HCT116 (cell line): ENCODE data around the gene ZNF318. TPM values are rescaled to one million over a fixed set of nuclear protein-coding genes. Genes with fewer than 3 reads are reported as not detected.

Experiments
- ATAC-seq: fragments of 200-7000 bp; cut with Tn5 transposase; 2 replicates; pipeline ENCODE4 v1.9.1; 2020; ENCODE audit warnings: mild to moderate bottlenecking, moderate library complexity
- BruUV-seq: library from RNA; stranded (reverse); fragments of 400-500 nt; replicated peaks from 2 replicates; lab custom pipeline; 2021; lab: Mats Ljungman, UMichigan
- CTCF ChIA-PET: fragments of 300-600 bp; sonication (Branson Sonifier 250); formaldehyde crosslinking; loops from one replicate; lab custom pipeline; 2021; ENCODE audit warnings: antibody characterized with exemption; lab: Charles Lee
- POLR2A ChIA-PET: fragments of 300-600, 350-600 bp; sonication (Branson Sonifier 250); formaldehyde crosslinking; loops from one replicate; lab custom pipeline; 2021; ENCODE audit warnings: antibody characterized with exemption; lab: Charles Lee
- RAD21 ChIA-PET, 2 experiments: fragments of 300-600 bp; sonication (Branson Sonifier 250); formaldehyde crosslinking; loops; one replicate each; lab custom pipeline; 2023; ENCODE audit warnings: low total read pairs in 2 of 2; ENCODE audit not compliant: uncharacterized antibody in 2 of 2, unreplicated experiment in 2 of 2, low non-redundant PET in 1 of 2; lab: Charles Lee
- DNase-seq: peaks from one replicate; pipeline ENCODE4 v3.0.0-alpha.2; 2010; ENCODE audit warnings: low read depth, low spot score
- H2AFZ ChIP-seq: fragments of 200-600 bp; shearing (Covaris generic), sonication (generic); 2 replicates; pipeline ENCODE4 v1.6.1; 2017; ENCODE audit warnings: low read depth, mixed run types, mixed read lengths, antibody characterized with exemption, low read length; ENCODE audit not compliant: poor library complexity, severe bottlenecking
- H3K27ac ChIP-seq: 2 replicates; pipeline ENCODE4 v1.5.1; 2012; ENCODE audit warnings: low read depth, low read length
- H3K27me3 ChIP-seq: fragments of 200-600 bp; sonication (generic); 2 replicates; pipeline ENCODE4 v1.6.1; 2016; ENCODE audit warnings: mixed run types, low read length, mixed read lengths; ENCODE audit not compliant: insufficient read depth
- H3K36me3 ChIP-seq, 2 experiments: fragments of 200-500 bp in 1 of 2; fragments of 200-600 bp in 1 of 2; sonication (Bioruptor generic) in 1 of 2; sonication (generic) in 1 of 2; 2 replicates each; pipeline versions ENCODE4 v1.5.1 to v1.6.1; 2014 to 2016; ENCODE audit warnings: low read length in 2 of 2, inconsistent platforms in 1 of 2, mixed read lengths in 1 of 2, mixed run types in 1 of 2; ENCODE audit not compliant: insufficient read depth in 2 of 2, control insufficient read depth in 1 of 2
- H3K4me1 ChIP-seq, 2 experiments: fragments of 200-600 bp in 1 of 2; sonication (generic) in 1 of 2; 2 replicates each; pipeline versions ENCODE4 v1.5.1 to v1.6.1; 2012 to 2017; ENCODE audit warnings: low read length in 2 of 2, inconsistent platforms in 1 of 2, mild to moderate bottlenecking in 1 of 2, mixed read lengths in 1 of 2, mixed run types in 1 of 2, moderate library complexity in 1 of 2; ENCODE audit not compliant: insufficient read depth in 2 of 2, control insufficient read depth in 1 of 2
- H3K4me2 ChIP-seq: fragments of 200-600 bp; sonication (generic); 2 replicates; pipeline ENCODE4 v1.6.1; 2017; ENCODE audit warnings: mixed run types, low read length, mixed read lengths
- H3K4me3 ChIP-seq, 2 experiments: fragments of 200-600 bp in 1 of 2; sonication (generic) in 1 of 2; replicated peaks in 1 of 2; 2 replicates each; pipeline ENCODE4 v1.5.1; 2011 to 2016; ENCODE audit warnings: low read length in 2 of 2, control low read depth in 1 of 2, low read depth in 1 of 2, mild to moderate bottlenecking in 1 of 2, mixed read lengths in 1 of 2, mixed run types in 1 of 2
- H3K79me2 ChIP-seq: fragments of 200-600 bp; sonication (generic); 2 replicates; pipeline ENCODE4 v1.6.1; 2017; ENCODE audit warnings: mild to moderate bottlenecking, mixed run types, low read length, moderate library complexity, mixed read lengths; ENCODE audit not compliant: insufficient read depth
- H3K9ac ChIP-seq: fragments of 200-600 bp; sonication (generic); 2 replicates; pipeline ENCODE4 v1.6.1; 2016; ENCODE audit warnings: low read length, mixed read lengths
- H3K9me2 ChIP-seq: fragments of 200-600 bp; sonication (generic), shearing (Covaris generic); 2 replicates; pipeline ENCODE4 v1.6.1; 2017; ENCODE audit warnings: mixed run types, mild to moderate bottlenecking, moderate library complexity; ENCODE audit not compliant: insufficient read depth
- H3K9me3 ChIP-seq, 2 experiments: fragments of 200-500 bp in 1 of 2; fragments of 200-600 bp in 1 of 2; sonication (Bioruptor generic) in 1 of 2; sonication (generic) in 1 of 2; 2 replicates each; pipeline ENCODE4 v1.6.1; 2014 to 2017; ENCODE audit warnings: low read length in 2 of 2, mixed read lengths in 2 of 2, inconsistent platforms in 1 of 2, low read depth in 1 of 2, mild to moderate bottlenecking in 1 of 2, mixed run types in 1 of 2, moderate library complexity in 1 of 2; ENCODE audit not compliant: control insufficient read depth in 1 of 2, insufficient read depth in 1 of 2
- H4K20me1 ChIP-seq: fragments of 200-600 bp; sonication (generic), shearing (Covaris generic); 2 replicates; pipeline ENCODE4 v1.6.1; 2017; ENCODE audit warnings: mixed run types, mild to moderate bottlenecking, moderate library complexity; ENCODE audit not compliant: insufficient read depth
- CBX3 ChIP-seq: IDR thresholded peaks from 2 replicates; pipeline ENCODE4 v1.6.1; 2012; ENCODE audit warnings: low read depth
- CEBPB ChIP-seq: IDR thresholded peaks from 2 replicates; pipeline ENCODE4 v1.6.1; 2012; ENCODE audit warnings: low read depth
- EGR1 ChIP-seq: IDR thresholded peaks from 2 replicates; pipeline ENCODE4 v1.6.1; 2012; ENCODE audit warnings: low read depth
- ELF1 ChIP-seq: IDR thresholded peaks from 2 replicates; pipeline ENCODE4 v1.6.1; 2012; ENCODE audit warnings: low read depth, borderline replicate concordance
- EZH2 ChIP-seq: fragments of 200-600 bp; sonication (generic); IDR thresholded peaks from 2 replicates; pipeline ENCODE4 v1.6.1; 2017; ENCODE audit warnings: antibody characterized with exemption, mixed run types
- EZH2phosphoT487 ChIP-seq: fragments of 200-600 bp; IDR thresholded peaks from 2 replicates; pipeline ENCODE4 v1.6.1; 2018; ENCODE audit warnings: antibody characterized with exemption, borderline replicate concordance
- JUND ChIP-seq: IDR thresholded peaks from 2 replicates; pipeline ENCODE4 v1.6.1; 2012
- POLR2A ChIP-seq: IDR thresholded peaks from 2 replicates; pipeline ENCODE4 v1.7.0; 2011; ENCODE audit warnings: borderline replicate concordance; ENCODE audit not compliant: insufficient read depth, insufficient read length; ENCODE audit errors: extremely low read depth
- POLR2AphosphoS5 ChIP-seq: IDR thresholded peaks from 2 replicates; pipeline ENCODE4 v1.6.1; 2011; ENCODE audit warnings: mild to moderate bottlenecking, low read depth, low read length, moderate library complexity
- RAD21 ChIP-seq: IDR thresholded peaks from 2 replicates; pipeline ENCODE4 v1.6.1; 2012; ENCODE audit warnings: low read depth, mild to moderate bottlenecking
- SIN3A ChIP-seq: IDR thresholded peaks from 2 replicates; pipeline ENCODE4 v1.6.1; 2012; ENCODE audit warnings: low read depth
- SRF ChIP-seq: IDR thresholded peaks from 2 replicates; pipeline ENCODE4 v1.6.1; 2012; ENCODE audit warnings: low read depth
- TCF7L2 ChIP-seq: IDR thresholded peaks from 2 replicates; pipeline ENCODE4 v1.7.0; 2011; ENCODE audit warnings: borderline replicate concordance, inconsistent platforms; ENCODE audit not compliant: insufficient read depth, insufficient read length; ENCODE audit errors: extremely low read depth
- YY1 ChIP-seq: IDR thresholded peaks from 2 replicates; pipeline ENCODE4 v1.6.1; 2011; ENCODE audit warnings: low read length, low read depth, moderate library complexity, mild to moderate bottlenecking; ENCODE audit not compliant: insufficient replicate concordance; ENCODE audit errors: extremely low read depth
- ZFX ChIP-seq: fragments of 450-650 bp; IDR thresholded peaks from 2 replicates; pipeline ENCODE4 v1.6.1; 2017
- ZNF274 ChIP-seq: fragments of 200-500 bp; sonication (Bioruptor generic); IDR thresholded peaks from 2 replicates; pipeline ENCODE4 v1.6.1; 2014; ENCODE audit warnings: mild to moderate bottlenecking, low read depth, low read length, inconsistent platforms
- intact Hi-C: fragments of 100-400 bp; cut with micrococcal nuclease; formaldehyde crosslinking; loops from 2 replicates; pipeline ENCODE4 v1.10.0; 2022
- total RNA-seq: library from RNA; stranded (reverse); gene quantifications from one replicate; pipeline ENCODE4 v1.2.1, GENCODE V29; 2021; ENCODE audit not compliant: unreplicated experiment
- TF ChIP-seq, protein P1 (sequence below): IDR thresholded peaks from 2 replicates; pipeline ENCODE4 v1.6.1; 2012
- TF ChIP-seq, protein P2 (sequence below), 3 experiments: fragments of 200-600 bp in 1 of 3; sonication (generic) in 1 of 3; IDR thresholded peaks in 2 of 3; conservative IDR thresholded peaks in 1 of 3; 2 replicates each; pipeline ENCODE4 v1.5.1; 2012 to 2017; ENCODE audit warnings: low read depth in 2 of 3, low read length in 2 of 3, antibody characterized with exemption in 1 of 3, borderline replicate concordance in 1 of 3, control low read depth in 1 of 3, mild to moderate bottlenecking in 1 of 3, mixed read lengths in 1 of 3, mixed run types in 1 of 3, moderate library complexity in 1 of 3; ENCODE audit not compliant: insufficient read depth in 1 of 3

The ZNF318 gene
- total RNA-seq, 1 experiment from 2014 or later: 15.2 TPM

DNA sequence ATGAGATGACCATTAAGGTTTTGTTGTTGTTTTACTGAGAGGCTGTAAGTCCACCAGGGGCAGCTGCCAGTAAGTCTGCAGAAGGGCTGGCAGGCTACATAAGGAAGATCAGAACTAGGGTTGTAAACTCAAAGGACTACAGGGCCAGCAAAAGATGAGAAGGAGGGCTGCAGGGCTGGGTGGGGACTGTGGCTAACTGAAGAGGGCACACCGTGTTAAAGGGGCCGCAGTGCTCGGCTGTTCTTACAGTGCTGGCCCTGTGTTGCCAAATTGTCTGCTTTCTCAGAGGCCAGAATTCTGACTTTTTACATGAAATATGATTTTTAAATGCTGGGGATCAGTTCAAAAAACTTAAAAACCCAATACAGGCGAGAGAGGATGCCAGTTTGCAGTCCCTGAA, 25.5 kb upstream of the ZNF318 start:
- H3K79me2 ChIP-seq: no peaks in the 10 kb centered on the region
- DNase-seq (no peak), ATAC-seq (no peak)
- H3K9me3 ChIP-seq: no peaks in the 10 kb centered on the region
- BruUV-seq: no TSS peak
- no peaks in the 10 kb centered on the region for H3K36me3 ChIP-seq
- TF ChIP-seq EZH2: no peak
- TF ChIP-seq POLR2AphosphoS5: no peak
- no peak for TF ChIP-seq SIN3A
- H3K9me2 ChIP-seq: no peaks in the 10 kb centered on the region
- no peak overlapping the region for H3K4me3 ChIP-seq
- H3K27me3 ChIP-seq: peaks cover 3% of the 10 kb centered on the region; the same call in 1 of the 2 replicates
- ChIA-PET POLR2A (no interaction called here), RAD21 (interaction anchor here in 1 of 2 experiments (0.6 kb wide), 1 partner anchor 102 kb away, joined by 3 read pairs; no protein-coding TSS in a partner anchor), CTCF (no interaction called here)
- H3K9ac ChIP-seq: no peak overlapping the region
- H3K27ac ChIP-seq: no peak overlapping the region
- H4K20me1 ChIP-seq: no peaks in the 10 kb centered on the region
- H3K4me2 ChIP-seq: no peak overlapping the region
- no peak overlapping the region for H2AFZ ChIP-seq
- intact Hi-C loops: no loop called here
- H3K4me1 ChIP-seq: peaks cover 0 to 7% of the 10 kb centered on the region in 2 experiments; a peak in 1 of 4 replicates

DNA sequence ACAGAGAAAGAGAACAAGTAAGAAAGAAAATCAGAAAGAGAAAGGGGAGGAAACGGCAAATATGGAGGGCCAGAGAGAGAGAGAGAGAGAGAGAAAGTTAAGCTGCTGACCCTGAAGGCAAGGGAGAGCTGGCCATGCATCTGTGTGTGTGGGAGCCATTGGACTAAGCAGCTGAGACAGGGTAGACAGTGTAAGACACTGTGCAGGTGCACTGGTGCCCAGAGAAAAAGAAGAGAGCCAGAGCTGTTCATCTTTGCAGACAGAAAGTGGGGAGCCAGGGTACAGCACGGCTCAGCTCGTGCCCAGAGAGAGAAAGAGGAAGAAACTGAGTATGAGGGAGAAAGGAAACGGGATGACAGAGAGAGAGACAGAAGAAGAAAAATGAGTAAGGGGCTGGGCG, 24.2 kb upstream of the ZNF318 start:
- H2AFZ ChIP-seq: no peak overlapping the region
- H3K27ac ChIP-seq: no peak overlapping the region
- no peaks in the 10 kb centered on the region for H3K9me3 ChIP-seq
- ChIA-PET POLR2A (no interaction called here), RAD21 (no interaction called here), CTCF (no interaction called here)
- ATAC-seq (no peak), DNase-seq (no peak)
- intact Hi-C loops: no loop called here
- H3K27me3 ChIP-seq: peaks cover 3% of the 10 kb centered on the region; the same call in 1 of the 2 replicates
- H3K9me2 ChIP-seq: no peaks in the 10 kb centered on the region
- H3K9ac ChIP-seq: no peak overlapping the region
- H4K20me1 ChIP-seq: no peaks in the 10 kb centered on the region
- no peak overlapping the region for H3K4me2 ChIP-seq
- BruUV-seq: no TSS peak
- H3K36me3 ChIP-seq: no peaks in the 10 kb centered on the region
- no peak overlapping the region for H3K4me3 ChIP-seq
- H3K79me2 ChIP-seq: no peaks in the 10 kb centered on the region
- peaks cover 0 to 7% of the 10 kb centered on the region in 2 experiments; a peak in 1 of 4 replicates for H3K4me1 ChIP-seq
- TF ChIP-seq JUND (no peak), TCF7L2 (no peak), SRF (no peak), EZH2phosphoT487 (no peak), CEBPB (no peak), POLR2A (no peak), POLR2AphosphoS5 (no peak), ZNF274 (no peak), ZFX (no peak), RAD21 (no peak), EGR1 (no peak), YY1 (no peak), ELF1 (no peak), CBX3 (no peak)
- TF ChIP-seq, protein P1, sequence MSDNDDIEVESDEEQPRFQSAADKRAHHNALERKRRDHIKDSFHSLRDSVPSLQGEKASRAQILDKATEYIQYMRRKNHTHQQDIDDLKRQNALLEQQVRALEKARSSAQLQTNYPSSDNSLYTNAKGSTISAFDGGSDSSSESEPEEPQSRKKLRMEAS: no peak
- TF ChIP-seq, protein P2, sequence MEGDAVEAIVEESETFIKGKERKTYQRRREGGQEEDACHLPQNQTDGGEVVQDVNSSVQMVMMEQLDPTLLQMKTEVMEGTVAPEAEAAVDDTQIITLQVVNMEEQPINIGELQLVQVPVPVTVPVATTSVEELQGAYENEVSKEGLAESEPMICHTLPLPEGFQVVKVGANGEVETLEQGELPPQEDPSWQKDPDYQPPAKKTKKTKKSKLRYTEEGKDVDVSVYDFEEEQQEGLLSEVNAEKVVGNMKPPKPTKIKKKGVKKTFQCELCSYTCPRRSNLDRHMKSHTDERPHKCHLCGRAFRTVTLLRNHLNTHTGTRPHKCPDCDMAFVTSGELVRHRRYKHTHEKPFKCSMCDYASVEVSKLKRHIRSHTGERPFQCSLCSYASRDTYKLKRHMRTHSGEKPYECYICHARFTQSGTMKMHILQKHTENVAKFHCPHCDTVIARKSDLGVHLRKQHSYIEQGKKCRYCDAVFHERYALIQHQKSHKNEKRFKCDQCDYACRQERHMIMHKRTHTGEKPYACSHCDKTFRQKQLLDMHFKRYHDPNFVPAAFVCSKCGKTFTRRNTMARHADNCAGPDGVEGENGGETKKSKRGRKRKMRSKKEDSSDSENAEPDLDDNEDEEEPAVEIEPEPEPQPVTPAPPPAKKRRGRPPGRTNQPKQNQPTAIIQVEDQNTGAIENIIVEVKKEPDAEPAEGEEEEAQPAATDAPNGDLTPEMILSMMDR (IDR thresholded peaks at IDR 0.05 in 2 of 3, conservative IDR thresholded peaks at IDR 0.05 in 1 of 3; ENCODE audit: borderline replicate concordance in 1 of 3, insufficient read depth in 1 of 3, low read depth in 2 of 3, low read length in 2 of 3): no peak
